HepG2 (cell line): Measurements from ENCODE around the gene LCE5A.

Experiments used
- HDAC2 ChIP-seq: sonication (generic); formaldehyde crosslinking; IDR thresholded peaks from 2 replicates; pipeline ENCODE4 v1.4.0; 2020; ENCODE audit warnings: missing genetic modification reagents
- JUNB ChIP-seq: sonication (generic); formaldehyde crosslinking; IDR thresholded peaks from 2 replicates; pipeline ENCODE4 v1.8.0; 2022; ENCODE audit warnings: missing genetic modification reagents, mild to moderate bottlenecking, borderline replicate concordance
- MIER3 ChIP-seq: IDR thresholded peaks from 2 replicates; pipeline ENCODE4 v1.6.1; 2016; ENCODE audit warnings: missing compliant biosample characterization, borderline replicate concordance
- PHF8 ChIP-seq: sonication (generic); formaldehyde crosslinking; IDR thresholded peaks from 2 replicates; pipeline ENCODE4 v1.5.0; 2020; ENCODE audit warnings: missing genetic modification reagents
- RXRB ChIP-seq: IDR thresholded peaks from 2 replicates; pipeline ENCODE4 v1.6.1; 2016; ENCODE audit warnings: borderline replicate concordance, missing genetic modification reagents, missing compliant biosample characterization
- SIN3A ChIP-seq: IDR thresholded peaks from 2 replicates; pipeline ENCODE4 v1.6.1; 2011; ENCODE audit warnings: low read depth, mild to moderate bottlenecking, control low read depth, low read length, borderline replicate concordance
- SOX6 ChIP-seq, 2 experiments: fragments of 450-650 bp in 1 of 2; sonication (generic) in 1 of 2; formaldehyde crosslinking in 1 of 2; IDR thresholded peaks; 2 replicates each; pipeline versions ENCODE4 v1.4.0 to v1.6.1; 2017 to 2020; ENCODE audit warnings: antibody characterized with exemption in 1 of 2, mild to moderate bottlenecking in 1 of 2, missing genetic modification reagents in 1 of 2
- SRF ChIP-seq: IDR thresholded peaks from 2 replicates; pipeline ENCODE4 v1.6.1; 2011; ENCODE audit warnings: mild to moderate bottlenecking, low read depth, low read length, moderate library complexity
- TOE1 ChIP-seq: sonication (generic); formaldehyde crosslinking; IDR thresholded peaks from 2 replicates; pipeline ENCODE4 v1.4.0; 2020; ENCODE audit warnings: mild to moderate bottlenecking, missing genetic modification reagents
- ZFP1 ChIP-seq: IDR thresholded peaks from 2 replicates; pipeline ENCODE4 v1.6.1; 2016
- TF ChIP-seq, protein P1 (sequence below): sonication (generic); formaldehyde crosslinking; IDR thresholded peaks from 2 replicates; pipeline ENCODE4 v1.4.0; 2020; ENCODE audit warnings: missing genetic modification reagents
- TF ChIP-seq, protein P2 (sequence below): IDR thresholded peaks from 2 replicates; pipeline ENCODE4 v1.6.1; 2016; ENCODE audit warnings: missing compliant biosample characterization, missing genetic modification reagents, borderline replicate concordance
- TF ChIP-seq, protein P3 (sequence below): sonication (generic); formaldehyde crosslinking; IDR thresholded peaks from 2 replicates; pipeline ENCODE4 v1.4.0; 2020; ENCODE audit warnings: missing genetic modification reagents
- TF ChIP-seq, protein P4 (sequence below): sonication (generic); formaldehyde crosslinking; IDR thresholded peaks from 2 replicates; pipeline ENCODE4 v1.5.0; 2020; ENCODE audit warnings: mild to moderate bottlenecking, missing genetic modification reagents, moderate library complexity

DNA sequence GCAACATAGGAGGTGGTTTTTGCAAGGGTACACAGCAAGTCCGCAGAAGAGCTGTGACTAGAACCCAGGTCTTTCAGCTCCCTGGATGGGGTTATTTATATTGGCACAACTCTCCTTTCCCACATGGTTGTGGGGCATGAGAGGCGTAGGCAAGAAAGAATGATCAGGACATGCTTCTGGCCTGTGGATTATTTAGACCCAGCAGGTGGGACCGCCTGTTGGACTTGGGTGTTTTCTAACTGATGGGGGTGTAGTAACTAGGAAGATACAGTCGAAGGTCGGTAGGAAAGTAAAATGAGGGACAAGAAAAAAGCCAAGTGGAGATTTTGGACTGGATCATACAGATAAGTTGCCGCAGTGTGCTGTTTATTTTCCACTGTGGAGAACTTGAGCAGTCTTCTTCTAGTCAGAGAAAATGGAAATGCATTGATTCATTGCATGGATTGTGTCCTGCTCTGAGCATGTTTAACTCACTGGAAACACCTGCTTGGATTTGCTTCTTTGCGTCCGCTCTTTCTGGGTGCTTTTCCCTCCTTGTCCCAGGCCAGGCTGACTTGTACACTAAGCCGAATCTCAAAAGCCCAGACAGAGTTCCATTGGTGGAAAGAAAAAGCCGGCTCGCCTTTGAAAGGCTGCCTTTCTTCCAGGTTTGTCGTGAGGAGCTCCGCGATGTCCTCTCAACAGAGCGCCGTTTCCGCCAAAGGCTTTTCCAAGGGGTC lies 4.3 kb downstream of the LCE5A start:
- TF ChIP-seq SOX6 (IDR thresholded peaks at IDR 0.05) (no peak), SOX6 (CRISPR knock-in tag; IDR thresholded peaks at IDR 0.05) (no peak), TOE1 (CRISPR knock-in tag) (no peak), MIER3 (CRISPR knock-in tag) (no peak), JUNB (CRISPR knock-in tag) (no peak), PHF8 (CRISPR knock-in tag) (no peak), SRF (no peak), SIN3A (no peak), RXRB (no peak), HDAC2 (CRISPR knock-in tag) (no peak), ZFP1 (no peak)
- TF ChIP-seq, protein P1, sequence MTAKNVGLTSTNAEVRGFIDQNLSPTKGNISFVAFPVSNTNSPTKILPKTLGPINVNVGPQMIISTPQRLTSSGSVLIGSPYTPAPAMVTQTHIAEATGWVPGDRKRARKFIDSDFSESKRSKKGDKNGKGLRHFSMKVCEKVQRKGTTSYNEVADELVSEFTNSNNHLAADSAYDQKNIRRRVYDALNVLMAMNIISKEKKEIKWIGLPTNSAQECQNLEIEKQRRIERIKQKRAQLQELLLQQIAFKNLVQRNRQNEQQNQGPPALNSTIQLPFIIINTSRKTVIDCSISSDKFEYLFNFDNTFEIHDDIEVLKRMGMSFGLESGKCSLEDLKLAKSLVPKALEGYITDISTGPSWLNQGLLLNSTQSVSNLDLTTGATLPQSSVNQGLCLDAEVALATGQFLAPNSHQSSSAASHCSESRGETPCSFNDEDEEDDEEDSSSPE (CRISPR knock-in tag) = no peak
- TF ChIP-seq, protein P2, sequence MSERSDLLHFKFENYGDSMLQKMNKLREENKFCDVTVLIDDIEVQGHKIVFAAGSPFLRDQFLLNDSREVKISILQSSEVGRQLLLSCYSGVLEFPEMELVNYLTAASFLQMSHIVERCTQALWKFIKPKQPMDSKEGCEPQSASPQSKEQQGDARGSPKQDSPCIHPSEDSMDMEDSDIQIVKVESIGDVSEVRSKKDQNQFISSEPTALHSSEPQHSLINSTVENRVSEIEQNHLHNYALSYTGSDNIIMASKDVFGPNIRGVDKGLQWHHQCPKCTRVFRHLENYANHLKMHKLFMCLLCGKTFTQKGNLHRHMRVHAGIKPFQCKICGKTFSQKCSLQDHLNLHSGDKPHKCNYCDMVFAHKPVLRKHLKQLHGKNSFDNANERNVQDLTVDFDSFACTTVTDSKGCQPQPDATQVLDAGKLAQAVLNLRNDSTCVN (CRISPR knock-in tag) = no peak
- TF ChIP-seq, protein P3, sequence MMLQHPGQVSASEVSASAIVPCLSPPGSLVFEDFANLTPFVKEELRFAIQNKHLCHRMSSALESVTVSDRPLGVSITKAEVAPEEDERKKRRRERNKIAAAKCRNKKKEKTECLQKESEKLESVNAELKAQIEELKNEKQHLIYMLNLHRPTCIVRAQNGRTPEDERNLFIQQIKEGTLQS (CRISPR knock-in tag) = no peak
- TF ChIP-seq, protein P4, sequence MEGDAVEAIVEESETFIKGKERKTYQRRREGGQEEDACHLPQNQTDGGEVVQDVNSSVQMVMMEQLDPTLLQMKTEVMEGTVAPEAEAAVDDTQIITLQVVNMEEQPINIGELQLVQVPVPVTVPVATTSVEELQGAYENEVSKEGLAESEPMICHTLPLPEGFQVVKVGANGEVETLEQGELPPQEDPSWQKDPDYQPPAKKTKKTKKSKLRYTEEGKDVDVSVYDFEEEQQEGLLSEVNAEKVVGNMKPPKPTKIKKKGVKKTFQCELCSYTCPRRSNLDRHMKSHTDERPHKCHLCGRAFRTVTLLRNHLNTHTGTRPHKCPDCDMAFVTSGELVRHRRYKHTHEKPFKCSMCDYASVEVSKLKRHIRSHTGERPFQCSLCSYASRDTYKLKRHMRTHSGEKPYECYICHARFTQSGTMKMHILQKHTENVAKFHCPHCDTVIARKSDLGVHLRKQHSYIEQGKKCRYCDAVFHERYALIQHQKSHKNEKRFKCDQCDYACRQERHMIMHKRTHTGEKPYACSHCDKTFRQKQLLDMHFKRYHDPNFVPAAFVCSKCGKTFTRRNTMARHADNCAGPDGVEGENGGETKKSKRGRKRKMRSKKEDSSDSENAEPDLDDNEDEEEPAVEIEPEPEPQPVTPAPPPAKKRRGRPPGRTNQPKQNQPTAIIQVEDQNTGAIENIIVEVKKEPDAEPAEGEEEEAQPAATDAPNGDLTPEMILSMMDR (CRISPR knock-in tag) = no peak
